Liver (tissue), 3 donors: ENCODE data around the gene KCNA5.

Experiments
- CTCF ChIP-seq: fragments of 150-350 bp; IDR thresholded peaks from 2 replicates; pipeline ENCODE4 v1.5.1; 2017; ENCODE audit warnings: improper control_type of control experiment, low read depth, low read length; ENCODE audit not compliant: missing input control
- GABPA ChIP-seq, 2 donors: IDR thresholded peaks in 1 of 2; conservative IDR thresholded peaks in 1 of 2; 2 replicates each; pipeline ENCODE4 v1.6.1; 2016; ENCODE audit warnings: antibody characterized with exemption in 2 of 2, mild to moderate bottlenecking in 1 of 2, moderate library complexity in 1 of 2
- JUND ChIP-seq, 2 donors: IDR thresholded peaks; 2 replicates each; pipeline ENCODE4 v1.6.1; 2016; ENCODE audit warnings: antibody characterized with exemption in 2 of 2
- NR2F2 ChIP-seq: IDR thresholded peaks from 2 replicates; pipeline ENCODE4 v1.6.1; 2016; ENCODE audit warnings: antibody characterized with exemption
- RAD21 ChIP-seq, 2 donors: IDR thresholded peaks; 2 replicates each; pipeline ENCODE4 v1.6.1; 2016; ENCODE audit warnings: antibody characterized with exemption in 2 of 2, mild to moderate bottlenecking in 2 of 2
- REST ChIP-seq: IDR thresholded peaks from 2 replicates; pipeline ENCODE4 v1.6.1; 2016; ENCODE audit warnings: antibody characterized with exemption, mild to moderate bottlenecking
- TAF1 ChIP-seq: conservative IDR thresholded peaks from 2 replicates; pipeline ENCODE4 v1.6.1; 2016; ENCODE audit warnings: antibody characterized with exemption, mild to moderate bottlenecking
- YY1 ChIP-seq: IDR thresholded peaks from 2 replicates; pipeline ENCODE4 v1.6.1; 2016; ENCODE audit warnings: antibody characterized with exemption, mild to moderate bottlenecking
- TF ChIP-seq, protein P1 (sequence below): IDR thresholded peaks from 2 replicates; pipeline ENCODE4 v1.6.1; 2016; ENCODE audit warnings: antibody characterized with exemption
- donor health status: healthy.
- donor health status: healthy.

GRCh38 chr12:5087831-5088554 lies 44.3 kb downstream of the KCNA5 start:
- no peak for TF ChIP-seq RAD21 (IDR thresholded peaks at IDR 0.05)
- no peak for TF ChIP-seq JUND (IDR thresholded peaks at IDR 0.05)
- no peak for TF ChIP-seq CTCF
- TF ChIP-seq, protein P1, sequence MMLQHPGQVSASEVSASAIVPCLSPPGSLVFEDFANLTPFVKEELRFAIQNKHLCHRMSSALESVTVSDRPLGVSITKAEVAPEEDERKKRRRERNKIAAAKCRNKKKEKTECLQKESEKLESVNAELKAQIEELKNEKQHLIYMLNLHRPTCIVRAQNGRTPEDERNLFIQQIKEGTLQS = no peak
- no peak for TF ChIP-seq YY1
- TF ChIP-seq NR2F2 = no peak
- TF ChIP-seq REST = no peak
- no peak for TF ChIP-seq GABPA (IDR thresholded peaks at IDR 0.05 in 1 of 2, conservative IDR thresholded peaks at IDR 0.05 in 1 of 2)
- no peak for TF ChIP-seq TAF1
